ENCODE data around the gene KDM3B. TPM values are rescaled to one million over a fixed set of nuclear protein-coding genes. Genes with fewer than 3 reads are reported as not detected.

KDM3B gene
- total and polyA plus RNA-seq, 9 of the 15 experiments (the other 6 are each of a cell fraction or from before 2014, with no cell fraction given): 13.8 to 62.8 (median 41.9) TPM

GRCh38 chr5:138449501-138450239 lies 97.2 kb downstream of the KDM3B start (continued):
- TF ChIP-seq REST (IDR thresholded peaks at IDR 0.05; ENCODE audit: borderline replicate concordance): peak; percentile 83
- TF ChIP-seq REST (CRISPR knock-in tag; IDR thresholded peaks at IDR 0.05; ENCODE audit: low read depth): no peak
- TF ChIP-seq NBN (IDR thresholded peaks at IDR 0.05; ENCODE audit: low read depth): peak; percentile 38; the same call in 1 of the 2 replicates
- no peak for TF ChIP-seq TCF7L2 (IDR thresholded peaks at IDR 0.05; ENCODE audit: low read depth, low read length)
- TF ChIP-seq TFAP4 (CRISPR knock-in tag; IDR thresholded peaks at IDR 0.05; ENCODE audit: borderline replicate concordance): peak; percentile 80; the same call in 1 of the 2 replicates
- no peak for TF ChIP-seq KLF13 (tag; IDR thresholded peaks at IDR 0.05; ENCODE audit: borderline replicate concordance, low read depth)
- TF ChIP-seq TEAD1 (CRISPR knock-in tag; IDR thresholded peaks at IDR 0.05): peak in 1 of 2 experiments; percentile 86; a peak in 1 of 4 replicates
- peak; percentile 43; the same call in 1 of the 2 replicates for TF ChIP-seq ZFX (CRISPR knock-in tag; IDR thresholded peaks at IDR 0.05)
- TF ChIP-seq SMC3 (conservative IDR thresholded peaks at IDR 0.05; ENCODE audit: insufficient read depth, low read depth, low read length): peak; percentile 95
- TF ChIP-seq LEF1 (IDR thresholded peaks at IDR 0.05): no peak
- TF ChIP-seq TEAD4 (IDR thresholded peaks at IDR 0.05; ENCODE audit: low read length): peak; percentile 44
- no peak for TF ChIP-seq TEAD4 (CRISPR knock-in tag; IDR thresholded peaks at IDR 0.05; ENCODE audit: borderline replicate concordance)
- no peak for TF ChIP-seq ZNF551 (CRISPR knock-in tag; IDR thresholded peaks at IDR 0.05)
- TF ChIP-seq SIX5 (IDR thresholded peaks at IDR 0.05; ENCODE audit: borderline replicate concordance in 1 of 2, insufficient read depth in 1 of 2, low read depth in 1 of 2, low read length in 2 of 2): no peak
- no peak for TF ChIP-seq BRCA1 (IDR thresholded peaks at IDR 0.05)
- no peak for TF ChIP-seq BRCA1 (CRISPR knock-in tag; IDR thresholded peaks at IDR 0.05)
- peak; percentile 63; the same call in 1 of the 2 replicates for TF ChIP-seq GABPB1 (CRISPR knock-in tag; IDR thresholded peaks at IDR 0.05)
- peak; percentile 60; the same call in 1 of the 2 replicates for TF ChIP-seq JUND (IDR thresholded peaks at IDR 0.05; ENCODE audit: borderline replicate concordance, low read depth, low read length)
- no peak; the same call in 2 of the 3 replicates for TF ChIP-seq JUND (tag; IDR thresholded peaks at IDR 0.05; ENCODE audit: borderline replicate concordance, low read depth, low read length)
- TF ChIP-seq CHD2 (IDR thresholded peaks at IDR 0.05; ENCODE audit: low read depth, low read length): no peak
